Stimulated activated CD8-positive, alpha-beta memory T cell treated with anti-CD3 and anti-CD28 coated beads, Interleukin-4, amount 100 ng/mL, for 1 hour (primary cell): ENCODE data around the gene NCOA4.
"Not testable (repeated sequence)": the region's sequence is repeated elsewhere in the genome, so short reads cannot be mapped to it uniquely, and the experiment has no call there.

Source experiments
- DNase-seq, 2 donors: peaks; one replicate each; pipeline ENCODE4 v3.0.0-alpha.2; 2020; ENCODE audit warnings: low read depth in 2 of 2, low spot score in 1 of 2

Gene NCOA4

GRCh38 chr10:46020344-46020657 is 10.1 kb downstream of the NCOA4 start:
- no peak for DNase-seq

- DNase-seq = no peak
These were observed 10.7 kb downstream of the NCOA4 start for GRCh38 chr10:46019569-46020343.

GRCh38 chr10:46019177-46019528 is 11.3 kb downstream of the NCOA4 start:
- no peak for DNase-seq

GRCh38 chr10:46018453-46019176 is 11.8 kb downstream of the NCOA4 start:
- no peak for DNase-seq

- no peak for DNase-seq
These were observed 12.7 kb downstream of the NCOA4 start for GRCh38 chr10:46017733-46018132.

GRCh38 chr10:46016811-46017210 is 13.6 kb downstream of the NCOA4 start:
- DNase-seq = no peak

GRCh38 chr10:46016190-46016589 is 14.2 kb downstream of the NCOA4 start:
- no peak for DNase-seq

- no peak for DNase-seq
These were observed 15.6 kb downstream of the NCOA4 start for GRCh38 chr10:46014683-46015405.

GRCh38 chr10:46014206-46014605 is 16.2 kb downstream of the NCOA4 start:
- DNase-seq = no peak

GRCh38 chr10:46012746-46013145 is 17.7 kb downstream of the NCOA4 start:
- no peak for DNase-seq

GRCh38 chr10:46006219-46006618 is 24.2 kb downstream of the NCOA4 start:
- no peak for DNase-seq

- no peak for DNase-seq
These were observed 25.0 kb downstream of the NCOA4 start for GRCh38 chr10:46005383-46005782.

GRCh38 chr10:46004963-46005362 is 25.5 kb downstream of the NCOA4 start:
- no peak for DNase-seq

- no peak for DNase-seq
These were observed 27.3 kb downstream of the NCOA4 start for GRCh38 chr10:46002916-46003693.

- not testable (repeated sequence) for DNase-seq
These were observed 28.2 kb downstream of the NCOA4 start for GRCh38 chr10:46002189-46002687.

- DNase-seq = no peak
These were observed 29.2 kb downstream of the NCOA4 start for GRCh38 chr10:46001187-46001756.

- no peak for DNase-seq
These were observed 29.9 kb downstream of the NCOA4 start for GRCh38 chr10:46000538-46000937.

GRCh38 chr10:45999955-46000354 is 30.5 kb downstream of the NCOA4 start:
- not testable (repeated sequence) for DNase-seq

- DNase-seq = no peak
These were observed 32.2 kb downstream of the NCOA4 start for GRCh38 chr10:45997994-45998763.

- DNase-seq = no peak
These were observed 32.9 kb downstream of the NCOA4 start for GRCh38 chr10:45997557-45997956.
